HepG2 (cell line): ENCODE measurements around the gene NFIL3. TPM values are rescaled to one million over a fixed set of nuclear protein-coding genes. Genes with fewer than 3 reads are reported as not detected.

ENCODE experiments used
- E2F2 ChIP-seq: sonication (generic); formaldehyde crosslinking; IDR thresholded peaks from 2 replicates; pipeline ENCODE4 v1.4.0; 2020; ENCODE audit warnings: missing genetic modification reagents, borderline replicate concordance
- GZF1 ChIP-seq: sonication (generic); formaldehyde crosslinking; IDR thresholded peaks from 2 replicates; pipeline ENCODE4 v1.5.1; 2020; ENCODE audit warnings: mild to moderate bottlenecking, missing genetic modification reagents
- JUND ChIP-seq: sonication (generic); formaldehyde crosslinking; IDR thresholded peaks from 2 replicates; pipeline ENCODE4 v1.8.0; 2022; ENCODE audit warnings: mild to moderate bottlenecking, missing genetic modification reagents
- KDM5B ChIP-seq: sonication (generic); formaldehyde crosslinking; IDR thresholded peaks from 2 replicates; pipeline ENCODE4 v1.4.0; 2020; ENCODE audit warnings: missing genetic modification reagents, mild to moderate bottlenecking, borderline replicate concordance
- NBN ChIP-seq: fragments of 450-650 bp; conservative IDR thresholded peaks from 2 replicates; pipeline ENCODE4 v1.6.1; 2017
- ONECUT2 ChIP-seq: sonication (generic); formaldehyde crosslinking; IDR thresholded peaks from 2 replicates; pipeline ENCODE4 v1.4.0; 2020; ENCODE audit warnings: missing genetic modification reagents
- RXRB ChIP-seq: IDR thresholded peaks from 2 replicates; pipeline ENCODE4 v1.6.1; 2016; ENCODE audit warnings: borderline replicate concordance, missing genetic modification reagents, missing compliant biosample characterization
- SMAD3 ChIP-seq: sonication (generic); formaldehyde crosslinking; IDR thresholded peaks from 2 replicates; pipeline ENCODE4 v1.4.0; 2020; ENCODE audit warnings: missing genetic modification reagents
- SP1 ChIP-seq, 2 experiments: fragments of 450-650 bp in 1 of 2; sonication (generic) in 1 of 2; formaldehyde crosslinking in 1 of 2; IDR thresholded peaks; 2 replicates each; pipeline versions ENCODE4 v1.4.0 to v1.6.1; 2016 to 2020; ENCODE audit warnings: missing genetic modification reagents in 1 of 2
- SRSF4 ChIP-seq: fragments of 200-400 bp; formaldehyde crosslinking; IDR thresholded peaks from one replicate; pipeline ENCODE4 v1.6.1; 2018; ENCODE audit warnings: mild to moderate bottlenecking, low read depth, low read length, moderate library complexity; ENCODE audit not compliant: poor library complexity, severe bottlenecking
- ZFP82 ChIP-seq: sonication (generic); formaldehyde crosslinking; IDR thresholded peaks from 2 replicates; pipeline ENCODE4 v1.5.1; 2020; ENCODE audit warnings: mild to moderate bottlenecking, missing genetic modification reagents, borderline replicate concordance
- ZKSCAN5 ChIP-seq: sonication (generic); formaldehyde crosslinking; IDR thresholded peaks from 2 replicates; pipeline ENCODE4 v1.5.1; 2020; ENCODE audit warnings: mild to moderate bottlenecking, missing genetic modification reagents
- ZMYM3 ChIP-seq: sonication (generic); formaldehyde crosslinking; IDR thresholded peaks from 2 replicates; pipeline ENCODE4 v1.5.1; 2020; ENCODE audit warnings: mild to moderate bottlenecking, missing genetic modification reagents
- ZNF160 ChIP-seq: sonication (generic); formaldehyde crosslinking; IDR thresholded peaks from 2 replicates; pipeline ENCODE4 v1.8.0; 2022; ENCODE audit warnings: mild to moderate bottlenecking, inconsistent platforms, missing genetic modification reagents
- ZNF17 ChIP-seq: sonication (generic); formaldehyde crosslinking; IDR thresholded peaks from 2 replicates; pipeline ENCODE4 v1.5.0; 2020; ENCODE audit warnings: mild to moderate bottlenecking, missing genetic modification reagents
- ZNF549 ChIP-seq: sonication (generic); formaldehyde crosslinking; IDR thresholded peaks from 2 replicates; pipeline ENCODE4 v1.5.0; 2020; ENCODE audit warnings: missing genetic modification reagents
- ZNF773 ChIP-seq: sonication (generic); formaldehyde crosslinking; IDR thresholded peaks from 2 replicates; pipeline ENCODE4 v1.4.0; 2020; ENCODE audit warnings: missing genetic modification reagents, borderline replicate concordance
- ZSCAN12 ChIP-seq: sonication (generic); formaldehyde crosslinking; IDR thresholded peaks from 2 replicates; pipeline ENCODE4 v1.9.0; 2021; ENCODE audit warnings: mild to moderate bottlenecking, missing genetic modification reagents
- polyA plus RNA-seq, 8 experiments: library from polyadenylated mRNA; depleted of rRNA in 3 of 8; stranded (reverse) in 7 of 8; unstranded in 1 of 8; fragments of >200 nt; fragmentation: Illumina TruSeq in 4 of 8; extraction: Trizol in 4 of 8; gene quantifications; 2 replicates each; pipeline versions ENCODE4 v1.2.1 to v1.2.3, GENCODE V29; 2011 to 2016; ENCODE audit warnings: low read depth in 4 of 8, missing spikeins in 1 of 8, mixed read lengths in 1 of 8; ENCODE audit not compliant: insufficient read depth in 1 of 8
- total RNA-seq, 5 experiments: library from RNA; depleted of rRNA; stranded (reverse); fragments of >200 nt; fragmentation: Illumina TruSeq; extraction: Trizol; gene quantifications; 2 replicates each; pipeline ENCODE4 v1.2.3, GENCODE V29; 2016; ENCODE audit warnings: low read depth in 1 of 5
- TF ChIP-seq, protein P1 (sequence below): sonication (generic); formaldehyde crosslinking; IDR thresholded peaks from 2 replicates; pipeline ENCODE4 v1.8.0; 2022; ENCODE audit warnings: mild to moderate bottlenecking, missing genetic modification reagents, borderline replicate concordance
- TF ChIP-seq, protein P2 (sequence below): sonication (generic); formaldehyde crosslinking; IDR thresholded peaks from 2 replicates; pipeline ENCODE4 v1.5.1; 2020; ENCODE audit warnings: mild to moderate bottlenecking, missing genetic modification reagents, borderline replicate concordance
- TF ChIP-seq, protein P3 (sequence below): sonication (generic); formaldehyde crosslinking; IDR thresholded peaks from 2 replicates; pipeline ENCODE4 v1.5.0; 2020; ENCODE audit warnings: missing genetic modification reagents
- TF ChIP-seq, protein P4 (sequence below): sonication (generic); IDR thresholded peaks from 2 replicates; pipeline ENCODE4 v1.6.1; 2016; ENCODE audit warnings: low read depth, borderline replicate concordance

Gene NFIL3
- total and polyA plus RNA-seq, 2 of the 13 experiments (the other 11 are each of a cell fraction or from before 2014, with no cell fraction given): 46.6 to 54.2 TPM

GRCh38 chr9:91395106-91395552 is 28.5 kb downstream of the NFIL3 start (continued):
- TF ChIP-seq, protein P1, sequence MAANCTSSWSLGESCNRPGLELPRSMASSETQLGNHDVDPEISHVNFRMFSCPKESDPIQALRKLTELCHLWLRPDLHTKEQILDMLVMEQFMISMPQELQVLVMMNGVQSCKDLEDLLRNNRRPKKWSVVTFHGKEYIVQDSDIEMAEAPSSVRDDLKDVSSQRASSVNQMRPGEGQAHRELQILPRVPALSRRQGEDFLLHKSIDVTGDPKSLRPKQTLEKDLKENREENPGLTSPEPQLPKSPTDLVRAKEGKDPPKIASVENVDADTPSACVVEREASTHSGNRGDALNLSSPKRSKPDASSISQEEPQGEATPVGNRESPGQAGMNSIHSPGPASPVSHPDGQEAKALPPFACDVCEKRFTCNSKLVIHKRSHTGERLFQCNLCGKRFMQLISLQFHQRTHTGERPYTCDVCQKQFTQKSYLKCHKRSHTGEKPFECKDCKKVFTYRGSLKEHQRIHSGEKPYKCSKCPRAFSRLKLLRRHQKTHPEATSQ (CRISPR knock-in tag): no peak
- TF ChIP-seq SP1 (IDR thresholded peaks at IDR 0.05) (no peak), SP1 (CRISPR knock-in tag; IDR thresholded peaks at IDR 0.05) (no peak), ZKSCAN5 (peak; percentile 94), SRSF4 (no peak), E2F2 (CRISPR knock-in tag) (no peak), ZMYM3 (CRISPR knock-in tag) (peak; percentile 64; the same call in 1 of the 2 replicates), RXRB (CRISPR knock-in tag) (peak; percentile 91), ZNF160 (CRISPR knock-in tag) (no peak), ONECUT2 (CRISPR knock-in tag) (no peak), GZF1 (no peak), ZNF549 (CRISPR knock-in tag) (no peak), SMAD3 (peak; percentile 96), ZNF773 (no peak), JUND (0 out of 2 replicates have a peak, but pooled peaks have one; percentile 53), ZFP82 (CRISPR knock-in tag) (no peak), ZSCAN12 (CRISPR knock-in tag) (no peak), ZNF17 (CRISPR knock-in tag) (no peak), NBN (no peak), KDM5B (CRISPR knock-in tag) (no peak)
- TF ChIP-seq, protein P2, sequence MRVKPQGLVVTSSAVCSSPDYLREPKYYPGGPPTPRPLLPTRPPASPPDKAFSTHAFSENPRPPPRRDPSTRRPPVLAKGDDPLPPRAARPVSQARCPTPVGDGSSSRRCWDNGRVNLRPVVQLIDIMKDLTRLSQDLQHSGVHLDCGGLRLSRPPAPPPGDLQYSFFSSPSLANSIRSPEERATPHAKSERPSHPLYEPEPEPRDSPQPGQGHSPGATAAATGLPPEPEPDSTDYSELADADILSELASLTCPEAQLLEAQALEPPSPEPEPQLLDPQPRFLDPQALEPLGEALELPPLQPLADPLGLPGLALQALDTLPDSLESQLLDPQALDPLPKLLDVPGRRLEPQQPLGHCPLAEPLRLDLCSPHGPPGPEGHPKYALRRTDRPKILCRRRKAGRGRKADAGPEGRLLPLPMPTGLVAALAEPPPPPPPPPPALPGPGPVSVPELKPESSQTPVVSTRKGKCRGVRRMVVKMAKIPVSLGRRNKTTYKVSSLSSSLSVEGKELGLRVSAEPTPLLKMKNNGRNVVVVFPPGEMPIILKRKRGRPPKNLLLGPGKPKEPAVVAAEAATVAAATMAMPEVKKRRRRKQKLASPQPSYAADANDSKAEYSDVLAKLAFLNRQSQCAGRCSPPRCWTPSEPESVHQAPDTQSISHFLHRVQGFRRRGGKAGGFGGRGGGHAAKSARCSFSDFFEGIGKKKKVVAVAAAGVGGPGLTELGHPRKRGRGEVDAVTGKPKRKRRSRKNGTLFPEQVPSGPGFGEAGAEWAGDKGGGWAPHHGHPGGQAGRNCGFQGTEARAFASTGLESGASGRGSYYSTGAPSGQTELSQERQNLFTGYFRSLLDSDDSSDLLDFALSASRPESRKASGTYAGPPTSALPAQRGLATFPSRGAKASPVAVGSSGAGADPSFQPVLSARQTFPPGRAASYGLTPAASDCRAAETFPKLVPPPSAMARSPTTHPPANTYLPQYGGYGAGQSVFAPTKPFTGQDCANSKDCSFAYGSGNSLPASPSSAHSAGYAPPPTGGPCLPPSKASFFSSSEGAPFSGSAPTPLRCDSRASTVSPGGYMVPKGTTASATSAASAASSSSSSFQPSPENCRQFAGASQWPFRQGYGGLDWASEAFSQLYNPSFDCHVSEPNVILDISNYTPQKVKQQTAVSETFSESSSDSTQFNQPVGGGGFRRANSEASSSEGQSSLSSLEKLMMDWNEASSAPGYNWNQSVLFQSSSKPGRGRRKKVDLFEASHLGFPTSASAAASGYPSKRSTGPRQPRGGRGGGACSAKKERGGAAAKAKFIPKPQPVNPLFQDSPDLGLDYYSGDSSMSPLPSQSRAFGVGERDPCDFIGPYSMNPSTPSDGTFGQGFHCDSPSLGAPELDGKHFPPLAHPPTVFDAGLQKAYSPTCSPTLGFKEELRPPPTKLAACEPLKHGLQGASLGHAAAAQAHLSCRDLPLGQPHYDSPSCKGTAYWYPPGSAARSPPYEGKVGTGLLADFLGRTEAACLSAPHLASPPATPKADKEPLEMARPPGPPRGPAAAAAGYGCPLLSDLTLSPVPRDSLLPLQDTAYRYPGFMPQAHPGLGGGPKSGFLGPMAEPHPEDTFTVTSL (CRISPR knock-in tag): peak; percentile 85
- TF ChIP-seq, protein P3, sequence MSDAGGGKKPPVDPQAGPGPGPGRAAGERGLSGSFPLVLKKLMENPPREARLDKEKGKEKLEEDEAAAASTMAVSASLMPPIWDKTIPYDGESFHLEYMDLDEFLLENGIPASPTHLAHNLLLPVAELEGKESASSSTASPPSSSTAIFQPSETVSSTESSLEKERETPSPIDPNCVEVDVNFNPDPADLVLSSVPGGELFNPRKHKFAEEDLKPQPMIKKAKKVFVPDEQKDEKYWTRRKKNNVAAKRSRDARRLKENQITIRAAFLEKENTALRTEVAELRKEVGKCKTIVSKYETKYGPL (CRISPR knock-in tag): no peak
- TF ChIP-seq, protein P4, sequence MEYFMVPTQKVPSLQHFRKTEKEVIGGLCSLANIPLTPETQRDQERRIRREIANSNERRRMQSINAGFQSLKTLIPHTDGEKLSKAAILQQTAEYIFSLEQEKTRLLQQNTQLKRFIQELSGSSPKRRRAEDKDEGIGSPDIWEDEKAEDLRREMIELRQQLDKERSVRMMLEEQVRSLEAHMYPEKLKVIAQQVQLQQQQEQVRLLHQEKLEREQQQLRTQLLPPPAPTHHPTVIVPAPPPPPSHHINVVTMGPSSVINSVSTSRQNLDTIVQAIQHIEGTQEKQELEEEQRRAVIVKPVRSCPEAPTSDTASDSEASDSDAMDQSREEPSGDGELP: no peak
